Stimulated activated CD4-positive, alpha-beta T cell treated with anti-CD3 and anti-CD28 coated beads, Interleukin-1b, Interleukin-23, amount 100 ng/mL, for 1 hour (primary cell): ENCODE results near the gene URAD.

ENCODE experiments used
- DNase-seq, 2 donors: peaks; one replicate each; pipeline ENCODE4 v3.0.0-alpha.2; 2020; ENCODE audit warnings: low read depth in 2 of 2

The URAD gene

DNA sequence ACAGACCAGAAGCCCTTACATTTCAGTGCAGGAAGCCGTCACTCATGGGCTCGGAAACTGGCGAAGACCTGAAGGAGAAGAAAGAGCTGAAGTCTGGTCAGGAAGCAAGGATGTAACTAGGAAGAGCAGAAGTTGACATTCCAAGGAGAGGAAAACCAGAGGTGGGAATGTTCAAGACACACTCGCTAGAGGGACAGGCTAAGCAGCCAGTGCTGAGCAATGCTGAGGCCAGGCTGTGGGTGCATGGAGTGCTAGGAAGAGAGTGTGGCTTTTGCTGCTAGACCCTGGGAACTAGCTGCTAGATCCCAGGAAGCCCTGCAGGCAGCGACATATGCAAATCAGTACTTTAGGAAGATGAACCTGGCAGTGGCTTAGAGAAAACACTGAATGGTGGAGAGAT lies 12.1 kb upstream of the URAD start:
- DNase-seq = no peak

DNA sequence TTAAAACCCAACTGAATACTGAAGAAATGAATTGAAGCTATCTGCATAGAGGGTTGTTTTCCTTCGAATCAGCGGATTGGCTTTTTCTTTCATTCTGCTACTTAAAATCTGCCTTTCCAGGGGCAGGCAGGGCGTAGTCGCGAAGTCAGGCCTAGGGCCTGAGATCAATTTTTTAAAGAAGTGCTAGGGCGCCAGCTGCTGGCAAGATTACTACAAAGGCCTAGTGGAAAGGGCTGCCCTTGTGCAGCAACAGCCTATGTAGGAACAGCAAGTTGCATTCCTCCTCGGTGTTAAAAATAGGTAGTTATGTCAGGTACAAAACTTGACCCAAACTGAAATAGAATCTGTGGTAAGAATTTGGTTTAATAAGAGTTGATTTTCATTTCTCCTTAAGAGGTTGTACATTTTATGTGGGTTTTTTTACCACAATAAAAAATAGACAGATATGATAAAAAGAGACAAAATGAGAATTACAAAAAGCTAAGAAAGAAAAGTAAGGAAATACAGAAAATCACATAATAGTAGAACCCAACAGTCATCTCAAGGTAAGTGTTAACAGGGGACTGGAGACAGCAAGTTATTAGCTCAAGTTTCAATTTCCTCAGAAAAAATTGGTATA lies 9.5 kb upstream of the URAD start:
- DNase-seq = no peak

DNA sequence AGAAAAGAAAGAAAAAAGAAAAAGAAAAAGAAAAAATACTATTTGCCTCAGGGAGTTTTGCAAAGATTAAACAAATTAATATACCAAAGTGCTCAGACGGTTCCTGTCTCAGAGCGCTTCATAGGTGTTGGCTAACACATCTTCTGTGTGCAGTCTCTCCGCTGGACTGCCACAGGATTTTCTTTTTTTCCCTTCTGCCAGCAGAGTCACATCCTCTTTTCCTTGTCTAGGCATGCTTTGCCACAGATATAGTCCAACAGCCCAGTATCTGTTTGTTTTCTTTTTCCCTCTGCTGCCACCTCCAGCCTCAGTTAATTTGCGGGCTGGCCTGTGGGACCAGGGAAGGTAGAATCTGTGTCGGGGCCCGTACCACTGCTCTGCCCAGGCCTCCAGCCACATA lies 3.4 kb upstream of the URAD start:
- no peak for DNase-seq

DNA sequence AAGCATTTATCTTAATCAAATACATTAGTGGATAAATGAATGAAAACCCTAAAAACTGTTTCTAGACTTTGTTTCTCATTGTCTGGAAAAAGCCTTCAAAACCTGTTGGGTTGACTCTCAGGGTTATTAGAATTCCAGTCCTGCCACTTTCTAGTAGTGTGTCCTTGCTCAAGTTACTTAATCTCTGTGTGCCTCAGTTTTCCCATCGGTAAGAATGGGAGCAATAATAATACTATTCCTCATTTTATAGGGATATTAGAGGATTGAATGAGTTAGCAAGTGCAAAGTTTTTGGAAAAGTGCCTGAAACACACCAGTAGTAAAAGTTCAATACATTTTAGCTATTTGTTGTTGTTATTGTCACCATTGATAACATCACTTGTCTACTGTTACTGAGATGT lies 2.9 kb downstream of the URAD start:
- no peak for DNase-seq

DNA sequence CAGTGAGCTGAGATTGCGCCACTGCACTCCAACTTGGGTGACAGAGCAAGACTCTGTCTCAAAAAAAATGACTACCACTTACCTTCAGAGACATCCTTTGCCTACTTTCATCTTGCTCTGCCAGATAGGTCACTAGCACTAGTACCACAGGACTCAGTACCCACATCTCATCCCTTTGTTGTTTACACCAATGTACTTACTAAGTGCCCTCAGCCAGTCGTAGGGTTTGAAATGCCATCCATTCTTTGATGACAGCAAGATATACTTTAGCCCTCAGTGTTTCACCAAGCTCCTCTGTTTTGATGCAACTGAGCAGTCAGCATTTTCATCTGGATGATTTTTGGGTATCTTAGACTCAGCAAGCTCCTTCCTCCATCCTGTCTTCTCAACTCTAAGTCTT lies 6.1 kb downstream of the URAD start:
- no peak for DNase-seq

DNA sequence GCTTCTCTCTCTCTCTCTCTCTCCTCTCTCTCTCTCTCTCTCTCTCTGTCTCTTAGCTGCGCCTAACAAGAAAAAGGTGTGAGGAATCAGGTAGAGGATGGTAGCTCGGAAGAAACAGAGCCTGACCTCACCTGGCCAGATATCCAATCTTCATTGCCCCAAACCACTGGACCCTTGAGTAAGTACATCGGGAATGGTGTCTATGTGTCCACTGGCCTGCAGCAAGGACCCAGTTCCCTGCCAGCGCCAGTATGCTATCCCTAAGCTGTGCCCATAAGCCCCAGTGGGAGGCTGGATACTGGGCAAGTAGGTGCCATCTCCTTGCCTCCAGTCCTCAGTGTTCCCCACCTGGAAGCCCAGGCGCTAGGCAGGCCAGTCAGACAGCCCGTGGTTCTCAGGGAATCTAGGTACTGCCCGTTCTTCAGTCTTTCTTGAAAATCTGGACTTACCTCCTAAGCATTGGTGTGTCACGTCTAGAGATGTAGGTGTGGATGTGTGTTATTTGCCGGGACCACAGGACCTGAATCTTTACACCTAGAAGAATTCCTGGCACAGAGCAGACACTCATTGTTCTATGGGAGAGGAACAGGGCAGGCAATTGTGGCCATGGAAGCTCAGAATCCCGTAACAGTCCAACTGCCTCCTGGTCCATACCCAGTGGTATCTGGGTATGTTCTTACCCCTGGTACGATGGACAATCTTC lies 7.3 kb downstream of the URAD start:
- DNase-seq = no peak

DNA sequence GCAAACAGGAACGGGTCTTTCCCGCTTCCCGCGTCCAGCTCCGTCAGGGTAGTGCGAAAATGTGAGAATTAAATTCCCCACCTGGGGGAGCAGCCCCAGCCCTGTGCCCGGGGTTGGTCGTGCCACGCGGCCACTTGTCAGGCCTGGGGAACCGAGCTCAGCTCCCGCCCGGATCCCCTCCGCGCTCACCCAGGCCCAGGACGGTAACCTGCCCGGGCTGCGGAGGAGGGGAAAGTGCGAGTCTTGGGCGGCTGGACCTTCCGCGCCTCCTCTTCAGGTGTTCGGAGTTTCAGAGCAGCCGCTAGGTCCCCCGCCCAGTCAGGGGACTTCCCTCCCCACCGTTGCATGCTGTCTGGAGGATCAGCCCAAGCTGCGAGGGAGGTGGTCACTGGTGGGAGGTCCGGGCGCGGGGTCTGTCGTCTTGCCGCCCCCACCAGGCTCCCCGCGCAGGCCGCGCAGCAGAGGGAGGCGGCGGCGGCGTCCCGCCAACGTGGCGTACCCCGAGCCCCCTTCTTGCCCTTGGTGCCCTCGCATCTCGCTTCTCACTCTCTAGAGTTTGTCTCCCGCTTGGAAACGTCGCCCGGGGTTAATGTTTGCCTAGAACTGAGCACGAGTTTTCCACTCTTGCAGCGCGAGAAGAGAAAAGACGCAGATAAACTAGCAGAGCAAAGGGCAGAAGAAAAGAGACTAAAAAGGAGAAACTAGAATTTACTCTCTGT lies 8.1 kb downstream of the URAD start:
- DNase-seq = no peak

DNA sequence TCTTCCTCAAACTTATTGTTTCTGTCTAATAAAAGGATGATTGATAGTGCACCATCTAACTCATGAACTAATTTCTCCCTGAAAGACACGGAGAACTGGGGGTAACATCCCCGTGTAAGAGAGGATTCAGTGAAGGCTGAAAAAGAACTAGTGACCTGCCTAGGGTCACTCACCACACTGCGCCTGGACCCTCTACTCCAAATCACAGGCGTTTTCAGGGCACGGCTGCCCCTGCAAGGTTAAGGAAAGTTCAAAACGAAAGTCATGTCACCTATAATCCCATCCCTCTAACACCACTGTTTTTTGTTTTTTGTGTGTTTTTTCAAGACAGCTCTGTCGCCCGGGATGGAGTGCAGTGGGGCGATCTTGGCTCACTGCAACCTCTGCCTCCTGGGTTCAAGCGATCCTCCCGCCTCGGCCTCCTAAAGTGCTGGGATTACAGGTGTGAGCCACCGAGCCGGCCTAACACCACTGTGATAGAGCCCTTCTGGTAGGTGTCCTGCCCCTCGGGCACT lies 8.7 kb downstream of the URAD start:
- DNase-seq = no peak

DNA sequence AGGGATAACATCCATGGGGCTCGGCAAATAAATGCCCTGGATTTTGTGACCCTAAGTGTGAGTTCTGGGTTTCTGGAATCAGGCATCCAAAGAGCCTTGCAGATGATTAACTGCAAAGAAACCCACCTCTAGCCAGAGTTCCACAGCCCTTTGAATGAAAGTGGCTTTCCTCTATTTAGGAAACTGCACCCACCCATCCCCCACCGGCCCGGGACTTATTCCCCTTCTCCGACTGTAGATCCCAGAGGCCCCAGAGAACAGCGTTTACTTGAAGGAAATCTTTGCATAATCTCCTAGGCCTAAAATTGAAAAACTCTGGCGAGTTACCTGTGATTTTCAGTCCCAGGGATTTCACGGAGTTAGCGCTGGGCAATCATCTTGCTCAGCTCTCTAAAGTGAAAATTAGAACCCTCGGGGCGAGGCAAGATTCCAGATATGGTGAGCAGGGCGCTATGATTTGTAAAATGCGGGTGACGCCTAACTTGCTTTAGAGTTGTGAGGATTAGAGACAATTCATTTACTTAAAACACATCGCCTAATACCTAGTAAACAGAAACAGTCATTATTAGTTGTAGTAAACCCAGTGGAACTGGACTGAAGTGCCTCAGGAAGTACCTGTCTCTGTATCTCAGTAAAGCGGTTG lies 9.4 kb downstream of the URAD start:
- no peak for DNase-seq

DNA sequence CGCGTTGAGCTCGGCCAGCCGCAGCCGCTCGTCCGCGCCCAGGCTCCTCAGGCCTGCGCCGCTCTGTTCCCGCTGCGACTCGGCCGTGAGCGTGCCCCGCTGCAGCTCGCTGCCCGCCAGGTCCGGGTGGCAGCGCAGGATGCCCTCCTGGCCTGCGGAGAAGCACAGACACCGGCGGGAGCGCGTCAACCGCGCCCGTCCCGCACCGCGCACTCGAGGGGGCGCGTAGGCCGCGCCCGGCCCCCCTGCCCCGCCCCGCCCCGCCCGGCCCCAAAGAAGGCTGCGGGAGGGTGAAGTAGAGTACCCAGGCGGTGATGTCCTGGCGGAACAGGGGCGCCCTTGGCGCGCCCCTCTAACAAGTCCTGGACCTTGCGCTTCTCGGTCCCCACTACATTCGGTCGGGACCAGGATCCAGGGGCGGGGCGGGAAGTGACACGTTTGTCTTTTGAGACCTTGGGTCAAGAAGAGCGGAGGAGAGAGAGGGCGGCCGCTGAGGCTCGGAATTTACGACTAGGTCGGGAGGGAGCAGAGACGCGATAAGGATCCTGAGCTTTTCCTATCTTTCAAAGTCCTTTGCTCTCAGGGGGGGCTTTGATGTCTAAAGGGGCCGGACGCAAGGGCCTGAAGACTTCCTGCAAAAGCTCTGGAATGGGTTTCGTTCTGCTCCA lies 10.1 kb downstream of the URAD start:
- no peak for DNase-seq

DNA sequence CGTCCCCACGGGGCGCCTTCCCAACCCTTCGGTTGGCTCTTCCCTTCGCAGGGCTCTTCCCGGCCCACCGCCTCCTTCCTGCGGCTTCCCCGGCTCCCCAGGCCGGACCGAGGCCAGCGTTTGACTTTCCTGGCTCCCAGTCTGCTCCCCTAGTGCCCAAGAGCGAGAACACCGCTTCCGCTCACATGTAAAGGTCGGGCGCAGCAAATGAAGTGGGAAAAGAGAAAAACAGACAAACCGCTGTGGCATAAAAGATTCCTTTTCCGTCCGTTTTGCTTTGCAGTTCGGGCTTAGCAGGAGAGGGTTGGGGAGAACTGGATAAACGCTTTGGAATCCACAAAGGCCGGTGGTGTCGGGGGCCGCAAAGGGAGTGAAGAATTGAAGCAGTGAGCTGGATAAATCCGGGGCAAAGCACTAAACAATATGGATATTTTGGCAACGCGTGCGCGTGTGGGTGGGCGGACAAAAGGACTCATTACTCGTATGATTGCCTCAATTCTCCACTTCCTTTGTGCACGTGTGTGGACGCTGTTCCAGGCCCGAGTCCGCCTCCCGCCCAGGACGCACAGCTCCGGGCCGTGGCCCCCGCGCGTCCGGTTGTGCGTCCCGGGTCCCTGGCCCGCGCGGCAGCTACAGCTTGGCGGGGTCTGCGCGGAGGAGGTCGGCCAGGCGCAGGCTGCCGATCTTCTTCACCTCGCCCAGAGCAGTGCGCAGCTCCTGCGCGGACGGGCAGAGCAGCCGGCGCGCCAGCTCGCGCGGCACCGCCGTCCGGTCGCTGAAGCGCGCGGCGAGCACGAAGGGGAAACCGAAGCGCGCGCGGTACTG lies 10.8 kb downstream of the URAD start:
- no peak for DNase-seq

DNA sequence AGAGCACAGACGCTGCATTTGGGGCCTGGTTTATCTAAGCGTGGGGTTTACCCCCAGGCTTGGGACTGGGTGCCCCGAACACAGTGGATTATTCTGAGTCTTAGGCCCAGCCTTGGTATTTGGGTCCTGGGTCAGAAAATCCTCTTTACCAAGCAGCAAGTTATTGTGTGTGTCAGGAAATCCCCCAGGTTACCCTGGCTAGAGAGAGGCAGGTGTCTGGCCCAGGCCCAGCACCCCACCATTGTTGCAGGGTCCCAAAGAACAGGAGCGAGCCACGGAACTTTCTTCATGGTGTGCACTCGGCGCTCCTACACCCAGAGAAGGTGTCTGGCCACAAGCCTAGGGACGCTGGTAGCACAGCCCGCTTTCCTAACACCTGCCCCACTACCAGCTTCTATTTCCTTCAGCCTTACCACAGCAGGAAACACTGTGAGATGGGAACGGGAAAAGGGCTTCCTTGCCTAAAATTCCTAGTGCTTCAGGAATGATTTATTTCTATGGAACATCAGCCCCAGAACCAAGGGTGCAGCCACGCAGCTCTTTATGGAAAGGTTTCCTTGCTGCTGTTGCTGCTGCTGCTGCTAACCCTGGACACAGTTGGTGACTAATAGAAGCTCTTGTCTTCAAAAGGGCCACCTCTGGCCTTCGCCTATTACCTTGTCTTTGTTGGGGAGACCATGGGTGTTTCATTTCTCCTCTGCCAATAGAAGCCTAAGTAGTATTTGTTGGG lies 12.0 kb downstream of the URAD start:
- DNase-seq = no peak

DNA sequence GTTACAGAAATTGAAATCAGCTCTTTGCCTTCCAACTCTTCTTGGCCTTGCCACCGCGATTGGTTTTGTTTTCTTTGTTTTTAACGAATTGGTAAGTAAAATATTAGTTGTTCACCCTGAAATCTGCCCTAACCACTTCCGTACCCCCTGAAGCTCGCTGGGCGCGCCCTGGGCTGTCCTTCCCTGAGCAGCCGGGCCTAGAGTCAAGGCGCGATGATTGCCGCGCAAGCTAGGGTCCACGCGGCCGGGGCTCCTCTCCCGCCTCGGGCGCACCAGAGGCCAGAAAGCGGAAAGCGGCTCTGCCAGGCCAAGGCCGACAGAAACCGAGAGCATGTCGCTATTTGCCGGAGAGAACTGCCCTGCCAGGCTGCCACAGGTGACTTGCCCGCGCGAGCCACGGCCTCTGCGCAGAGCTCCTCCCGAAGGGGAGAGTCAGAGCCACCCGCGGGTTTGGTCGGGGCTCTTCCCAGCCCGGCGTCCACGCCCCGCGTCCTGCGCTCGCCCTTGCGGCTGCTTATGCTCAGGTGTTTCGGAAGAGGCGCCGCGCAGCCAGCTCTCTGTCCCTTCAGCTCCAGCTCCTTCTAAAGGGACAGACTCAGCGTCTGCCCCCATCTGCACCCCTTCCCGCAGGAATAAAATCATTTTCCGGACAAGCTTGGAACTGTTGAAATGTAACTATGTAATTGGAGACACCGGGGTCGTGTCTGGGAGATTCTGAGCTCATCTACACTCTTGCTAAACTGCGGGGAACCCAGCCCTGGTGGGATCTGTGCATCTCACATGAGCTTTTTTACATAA lies 12.7 kb downstream of the URAD start:
- no peak for DNase-seq

DNA sequence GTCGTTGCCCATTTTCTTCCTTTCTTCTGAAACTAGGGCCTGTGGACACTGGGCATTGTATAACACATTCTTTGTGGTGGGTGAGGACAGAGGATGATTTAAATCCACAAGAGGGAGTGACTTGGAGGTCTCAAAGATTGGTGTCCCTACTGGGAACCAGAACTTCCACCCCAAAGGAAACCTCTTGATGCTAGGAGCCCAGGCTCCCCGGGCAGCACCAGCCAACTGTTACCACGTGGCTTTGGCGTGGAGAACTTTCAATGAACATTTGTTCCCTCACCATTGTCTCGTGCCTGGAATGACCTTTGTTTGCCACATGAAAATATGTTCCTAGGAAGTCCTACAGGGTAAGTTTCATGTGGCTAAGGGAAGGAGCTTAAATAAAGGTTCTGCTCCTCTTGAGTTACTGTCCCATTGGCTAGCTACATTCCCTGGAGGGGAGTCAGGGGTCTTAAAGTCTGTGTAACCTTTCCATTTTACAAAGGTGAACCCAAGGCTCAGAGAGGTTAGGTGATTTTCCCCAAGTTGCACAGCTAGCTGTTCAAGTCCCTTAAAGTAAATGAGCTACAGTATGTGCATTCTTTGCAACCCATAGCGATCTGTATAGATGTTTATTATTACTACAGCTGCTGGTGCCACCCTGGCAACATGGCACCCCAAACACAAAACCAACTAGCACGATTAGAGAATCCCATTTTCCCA lies 14.4 kb downstream of the URAD start:
- DNase-seq = no peak

DNA sequence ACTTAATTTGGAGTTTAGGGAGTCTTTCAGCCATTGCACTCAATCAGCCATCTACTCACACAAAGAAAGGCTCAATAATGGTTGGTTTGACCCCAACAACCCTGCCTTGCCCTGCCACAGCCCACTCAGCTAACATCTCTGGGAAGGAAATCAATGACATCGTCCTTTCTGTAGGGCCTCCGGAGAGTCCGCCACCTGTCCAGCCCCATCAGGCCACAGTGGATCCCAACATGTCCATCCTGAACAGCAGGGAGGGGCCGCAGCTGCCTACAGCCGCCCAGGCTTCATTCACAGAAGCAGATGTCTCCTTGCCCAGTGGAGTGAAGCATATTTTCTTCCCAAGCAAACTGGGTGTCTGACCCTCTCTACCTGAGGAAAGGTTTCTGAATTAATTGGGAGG lies 15.2 kb downstream of the URAD start:
- no peak for DNase-seq

DNA sequence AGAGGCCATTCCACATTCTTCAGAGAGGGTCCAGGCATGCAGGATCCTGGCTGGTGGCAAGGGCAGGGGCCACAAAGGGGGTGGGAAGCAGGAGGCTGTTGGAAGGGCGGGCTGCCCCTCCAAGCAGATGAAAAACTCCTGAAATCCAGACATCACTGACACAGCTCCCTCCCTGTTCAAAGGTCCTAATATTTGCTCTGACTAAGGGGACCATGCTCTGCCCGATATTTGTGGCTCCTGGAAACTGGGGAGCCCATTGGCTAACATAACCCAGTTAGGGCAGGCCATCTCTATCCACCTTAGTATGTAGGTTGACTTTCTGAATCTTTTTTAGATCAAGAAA lies 16.0 kb downstream of the URAD start:
- no peak for DNase-seq

DNA sequence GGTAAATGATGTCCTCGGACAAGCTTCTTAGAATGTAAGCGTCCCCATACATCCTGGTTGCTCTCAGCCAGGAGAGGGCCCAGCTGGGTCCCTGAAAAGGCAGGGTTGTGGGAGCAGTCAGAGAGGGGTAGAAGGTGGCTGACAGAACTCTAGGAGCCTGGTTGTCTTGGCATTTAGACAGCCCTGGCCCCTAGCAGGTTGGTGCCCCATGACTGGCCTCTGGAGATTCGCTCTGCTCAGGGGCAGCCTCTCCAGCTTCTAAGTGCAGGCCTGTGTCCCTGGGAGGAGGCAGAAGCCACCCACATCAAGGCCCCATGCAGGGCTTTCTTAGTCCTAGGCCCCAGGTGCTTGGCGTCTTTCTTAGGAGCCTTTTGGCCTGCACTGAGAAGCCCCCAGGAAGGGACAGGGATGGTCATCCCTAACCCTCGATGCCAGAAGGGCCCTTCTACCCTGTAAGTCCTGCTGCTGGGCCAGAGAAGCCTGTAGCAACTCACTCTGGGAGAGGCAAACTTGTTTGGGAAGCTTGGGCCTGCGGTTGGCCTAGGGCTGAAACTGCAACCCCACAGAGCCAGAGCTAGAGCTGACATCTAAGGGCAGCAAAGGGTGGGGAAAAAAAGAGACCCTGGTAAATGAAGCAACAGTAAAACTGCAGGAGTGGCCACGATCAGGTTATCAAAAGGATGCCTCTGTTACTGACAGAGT lies 16.6 kb downstream of the URAD start:
- no peak for DNase-seq

DNA sequence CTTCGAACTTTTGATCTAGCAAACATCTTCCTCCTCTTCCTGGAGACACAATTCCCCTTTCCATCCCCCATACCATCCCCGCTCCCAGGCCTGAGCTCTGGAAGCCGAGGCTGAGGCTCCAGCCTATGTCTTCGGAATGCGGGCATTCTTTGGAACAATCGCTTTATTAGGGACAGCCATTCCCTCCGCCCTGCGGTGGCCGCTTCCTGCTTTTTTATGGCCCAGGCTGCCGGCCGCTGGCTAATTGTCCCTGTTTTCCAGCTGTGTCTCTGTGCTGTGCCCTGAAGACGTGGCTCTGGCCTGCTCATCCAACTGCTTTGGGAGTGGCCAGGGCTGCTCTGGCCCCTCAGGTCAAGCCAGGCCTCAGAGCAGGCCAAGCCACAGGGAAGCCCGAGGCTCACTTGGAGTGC lies 17.3 kb downstream of the URAD start:
- no peak for DNase-seq
